Gastroesophageal sphincter (tissue), 3 donors: ENCODE data around the gene MCC.

Source experiments
- CTCF ChIP-seq, 4 experiments: fragments of 200-600 bp in 2 of 4; fragments of 450-650 bp in 2 of 4; sonication (generic) in 1 of 4; IDR thresholded peaks; one replicate each; pipeline ENCODE4 v1.5.1; 2017 to 2019; ENCODE audit warnings: antibody characterized with exemption in 4 of 4, mild to moderate bottlenecking in 2 of 4, moderate library complexity in 2 of 4
- EP300 ChIP-seq: sonication (generic); formaldehyde crosslinking; IDR thresholded peaks from one replicate; pipeline ENCODE4 v1.6.1; 2017; ENCODE audit warnings: antibody characterized with exemption, mild to moderate bottlenecking
- POLR2A ChIP-seq, 2 donors: fragments of 450-650 bp; IDR thresholded peaks; one replicate each; pipeline ENCODE4 v1.6.1; 2017; ENCODE audit warnings: antibody characterized with exemption in 2 of 2, mild to moderate bottlenecking in 2 of 2, moderate library complexity in 1 of 2

- no peak for TF ChIP-seq CTCF (IDR thresholded peaks at IDR 0.05)
- TF ChIP-seq POLR2A (IDR thresholded peaks at IDR 0.05), result no peak
- no peak for TF ChIP-seq EP300
These were observed 413.2 kb downstream of the MCC start for GRCh38 chr5:113075019-113075418.
